ENCODE measurements around the gene ESPL1. TPM values are rescaled to one million over a fixed set of nuclear protein-coding genes. Genes with fewer than 3 reads are reported as not detected.

Gene ESPL1
- total RNA-seq, 1 experiment from 2014 or later: 61.4 TPM

DNA sequence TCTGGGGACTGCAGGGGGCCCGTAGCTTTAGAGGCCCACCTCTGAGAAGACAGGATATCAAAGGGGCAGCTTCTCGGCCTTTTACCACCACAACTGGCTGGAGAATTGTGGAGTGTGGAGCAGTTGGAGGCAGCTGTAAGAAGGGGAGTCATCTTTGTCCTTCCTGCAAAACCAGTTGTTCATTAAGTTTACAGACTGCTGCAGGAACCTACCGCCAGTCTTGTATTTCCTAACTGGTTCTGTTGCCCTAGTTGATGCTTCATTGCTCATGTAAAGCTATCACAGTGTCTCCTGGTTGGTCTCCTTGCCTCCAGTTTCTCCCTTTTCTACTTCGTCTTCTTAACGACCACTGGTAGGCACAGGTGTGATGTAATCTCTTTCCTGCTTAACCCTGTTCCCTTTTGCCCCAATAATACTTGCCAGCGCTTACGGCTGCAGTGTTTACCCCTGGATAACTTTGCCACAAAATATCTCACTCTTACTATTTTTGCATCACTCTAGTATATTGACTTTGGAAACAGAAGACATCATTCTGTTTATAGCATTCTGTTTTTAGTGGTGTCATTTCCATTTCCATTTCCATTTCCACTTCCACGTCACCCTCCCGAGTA is 11.9 kb downstream of the ESPL1 start:
- TF ChIP-seq KAT7 (CRISPR knock-in tag; IDR thresholded peaks at IDR 0.05; ENCODE audit: borderline replicate concordance) (no peak), CTCF (IDR thresholded peaks at IDR 0.05) (no peak), HMGXB4 (CRISPR knock-in tag; IDR thresholded peaks at IDR 0.05) (no peak)
- TF ChIP-seq, protein P1, sequence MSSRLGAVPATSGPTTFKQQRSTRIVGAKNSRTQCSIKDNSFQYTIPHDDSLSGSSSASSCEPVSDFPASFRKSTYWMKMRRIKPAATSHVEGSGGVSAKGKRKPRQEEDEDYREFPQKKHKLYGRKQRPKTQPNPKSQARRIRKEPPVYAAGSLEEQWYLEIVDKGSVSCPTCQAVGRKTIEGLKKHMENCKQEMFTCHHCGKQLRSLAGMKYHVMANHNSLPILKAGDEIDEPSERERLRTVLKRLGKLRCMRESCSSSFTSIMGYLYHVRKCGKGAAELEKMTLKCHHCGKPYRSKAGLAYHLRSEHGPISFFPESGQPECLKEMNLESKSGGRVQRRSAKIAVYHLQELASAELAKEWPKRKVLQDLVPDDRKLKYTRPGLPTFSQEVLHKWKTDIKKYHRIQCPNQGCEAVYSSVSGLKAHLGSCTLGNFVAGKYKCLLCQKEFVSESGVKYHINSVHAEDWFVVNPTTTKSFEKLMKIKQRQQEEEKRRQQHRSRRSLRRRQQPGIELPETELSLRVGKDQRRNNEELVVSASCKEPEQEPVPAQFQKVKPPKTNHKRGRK (CRISPR knock-in tag; IDR thresholded peaks at IDR 0.05; ENCODE audit: borderline replicate concordance): no peak
- ChIA-PET CTCF (interaction anchor here (1.1 to 1.3 kb wide), 3 partner anchors 41 to 82 kb away, joined by 3 to 5 read pairs (median 4); partner anchors contain the start of gene AAAS), POLR2A (no interaction called here)
- H3K27me3 Mint-ChIP-seq (ENCODE audit: low read depth): no peaks in the 10 kb centered on the region
- no peak for DNase-seq (ENCODE audit: low spot score)
- H3K27ac Mint-ChIP-seq: no peak overlapping the region
- ATAC-seq: no peak
- H3K36me3 Mint-ChIP-seq: peaks cover 78% of the 10 kb centered on the region
- no peaks in the 10 kb centered on the region for H3K9me3 Mint-ChIP-seq
- no peak overlapping the region for H3K4me3 Mint-ChIP-seq
- H3K4me1 Mint-ChIP-seq: no peaks in the 10 kb centered on the region

GRCh38 chr12:53286448-53286847 is 18.3 kb downstream of the ESPL1 start:
- Mint-ChIP-seq H3K27me3 (ENCODE audit: low read depth) (no peaks in the 10 kb centered on the region), H3K36me3 (peaks cover 67% of the 10 kb centered on the region), H3K4me1 (no peaks in the 10 kb centered on the region), H3K4me3 (no peak overlapping the region), H3K9me3 (no peaks in the 10 kb centered on the region), H3K27ac (no peak overlapping the region)
- ChIA-PET POLR2A (no interaction called here), CTCF (interaction anchor here (0.8 to 15.2 kb wide), 9 partner anchors 8 to 221 kb away, joined by 3 to 161 read pairs (median 3); partner anchors contain the start of gene ESPL1)
- no peak for ATAC-seq
- no peak for DNase-seq (ENCODE audit: low spot score)
- TF ChIP-seq, protein P2, sequence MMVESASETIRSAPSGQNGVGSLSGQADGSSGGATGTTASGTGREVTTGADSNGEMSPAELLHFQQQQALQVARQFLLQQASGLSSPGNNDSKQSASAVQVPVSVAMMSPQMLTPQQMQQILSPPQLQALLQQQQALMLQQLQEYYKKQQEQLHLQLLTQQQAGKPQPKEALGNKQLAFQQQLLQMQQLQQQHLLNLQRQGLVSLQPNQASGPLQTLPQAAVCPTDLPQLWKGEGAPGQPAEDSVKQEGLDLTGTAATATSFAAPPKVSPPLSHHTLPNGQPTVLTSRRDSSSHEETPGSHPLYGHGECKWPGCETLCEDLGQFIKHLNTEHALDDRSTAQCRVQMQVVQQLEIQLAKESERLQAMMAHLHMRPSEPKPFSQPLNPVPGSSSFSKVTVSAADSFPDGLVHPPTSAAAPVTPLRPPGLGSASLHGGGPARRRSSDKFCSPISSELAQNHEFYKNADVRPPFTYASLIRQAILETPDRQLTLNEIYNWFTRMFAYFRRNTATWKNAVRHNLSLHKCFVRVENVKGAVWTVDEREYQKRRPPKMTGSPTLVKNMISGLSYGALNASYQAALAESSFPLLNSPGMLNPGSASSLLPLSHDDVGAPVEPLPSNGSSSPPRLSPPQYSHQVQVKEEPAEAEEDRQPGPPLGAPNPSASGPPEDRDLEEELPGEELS (CRISPR knock-in tag; IDR thresholded peaks at IDR 0.05): no peak
- TF ChIP-seq CTCF (IDR thresholded peaks at IDR 0.05) (no peak), ZBTB43 (CRISPR knock-in tag; IDR thresholded peaks at IDR 0.05) (no peak), E2F5 (CRISPR knock-in tag; IDR thresholded peaks at IDR 0.05) (no peak), SMAD4 (CRISPR knock-in tag; IDR thresholded peaks at IDR 0.05) (no peak)
- TF ChIP-seq, protein P3, sequence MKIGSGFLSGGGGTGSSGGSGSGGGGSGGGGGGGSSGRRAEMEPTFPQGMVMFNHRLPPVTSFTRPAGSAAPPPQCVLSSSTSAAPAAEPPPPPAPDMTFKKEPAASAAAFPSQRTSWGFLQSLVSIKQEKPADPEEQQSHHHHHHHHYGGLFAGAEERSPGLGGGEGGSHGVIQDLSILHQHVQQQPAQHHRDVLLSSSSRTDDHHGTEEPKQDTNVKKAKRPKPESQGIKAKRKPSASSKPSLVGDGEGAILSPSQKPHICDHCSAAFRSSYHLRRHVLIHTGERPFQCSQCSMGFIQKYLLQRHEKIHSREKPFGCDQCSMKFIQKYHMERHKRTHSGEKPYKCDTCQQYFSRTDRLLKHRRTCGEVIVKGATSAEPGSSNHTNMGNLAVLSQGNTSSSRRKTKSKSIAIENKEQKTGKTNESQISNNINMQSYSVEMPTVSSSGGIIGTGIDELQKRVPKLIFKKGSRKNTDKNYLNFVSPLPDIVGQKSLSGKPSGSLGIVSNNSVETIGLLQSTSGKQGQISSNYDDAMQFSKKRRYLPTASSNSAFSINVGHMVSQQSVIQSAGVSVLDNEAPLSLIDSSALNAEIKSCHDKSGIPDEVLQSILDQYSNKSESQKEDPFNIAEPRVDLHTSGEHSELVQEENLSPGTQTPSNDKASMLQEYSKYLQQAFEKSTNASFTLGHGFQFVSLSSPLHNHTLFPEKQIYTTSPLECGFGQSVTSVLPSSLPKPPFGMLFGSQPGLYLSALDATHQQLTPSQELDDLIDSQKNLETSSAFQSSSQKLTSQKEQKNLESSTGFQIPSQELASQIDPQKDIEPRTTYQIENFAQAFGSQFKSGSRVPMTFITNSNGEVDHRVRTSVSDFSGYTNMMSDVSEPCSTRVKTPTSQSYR (CRISPR knock-in tag; IDR thresholded peaks at IDR 0.05): no peak
- TF ChIP-seq, protein P4, sequence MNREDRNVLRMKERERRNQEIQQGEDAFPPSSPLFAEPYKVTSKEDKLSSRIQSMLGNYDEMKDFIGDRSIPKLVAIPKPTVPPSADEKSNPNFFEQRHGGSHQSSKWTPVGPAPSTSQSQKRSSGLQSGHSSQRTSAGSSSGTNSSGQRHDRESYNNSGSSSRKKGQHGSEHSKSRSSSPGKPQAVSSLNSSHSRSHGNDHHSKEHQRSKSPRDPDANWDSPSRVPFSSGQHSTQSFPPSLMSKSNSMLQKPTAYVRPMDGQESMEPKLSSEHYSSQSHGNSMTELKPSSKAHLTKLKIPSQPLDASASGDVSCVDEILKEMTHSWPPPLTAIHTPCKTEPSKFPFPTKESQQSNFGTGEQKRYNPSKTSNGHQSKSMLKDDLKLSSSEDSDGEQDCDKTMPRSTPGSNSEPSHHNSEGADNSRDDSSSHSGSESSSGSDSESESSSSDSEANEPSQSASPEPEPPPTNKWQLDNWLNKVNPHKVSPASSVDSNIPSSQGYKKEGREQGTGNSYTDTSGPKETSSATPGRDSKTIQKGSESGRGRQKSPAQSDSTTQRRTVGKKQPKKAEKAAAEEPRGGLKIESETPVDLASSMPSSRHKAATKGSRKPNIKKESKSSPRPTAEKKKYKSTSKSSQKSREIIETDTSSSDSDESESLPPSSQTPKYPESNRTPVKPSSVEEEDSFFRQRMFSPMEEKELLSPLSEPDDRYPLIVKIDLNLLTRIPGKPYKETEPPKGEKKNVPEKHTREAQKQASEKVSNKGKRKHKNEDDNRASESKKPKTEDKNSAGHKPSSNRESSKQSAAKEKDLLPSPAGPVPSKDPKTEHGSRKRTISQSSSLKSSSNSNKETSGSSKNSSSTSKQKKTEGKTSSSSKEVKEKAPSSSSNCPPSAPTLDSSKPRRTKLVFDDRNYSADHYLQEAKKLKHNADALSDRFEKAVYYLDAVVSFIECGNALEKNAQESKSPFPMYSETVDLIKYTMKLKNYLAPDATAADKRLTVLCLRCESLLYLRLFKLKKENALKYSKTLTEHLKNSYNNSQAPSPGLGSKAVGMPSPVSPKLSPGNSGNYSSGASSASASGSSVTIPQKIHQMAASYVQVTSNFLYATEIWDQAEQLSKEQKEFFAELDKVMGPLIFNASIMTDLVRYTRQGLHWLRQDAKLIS (CRISPR knock-in tag; IDR thresholded peaks at IDR 0.05; ENCODE audit: borderline replicate concordance): no peak

Data from WTC11 (cell line).